ENCODE measurements around the gene RNF115. TPM values are rescaled to one million over a fixed set of nuclear protein-coding genes. Genes with fewer than 3 reads are reported as not detected.

RNF115 gene
- total and polyA plus RNA-seq, 2 donors (not counting 3 experiments of a cell fraction or from before 2014, with no cell fraction given): 7.6 to 17.3 TPM

DNA sequence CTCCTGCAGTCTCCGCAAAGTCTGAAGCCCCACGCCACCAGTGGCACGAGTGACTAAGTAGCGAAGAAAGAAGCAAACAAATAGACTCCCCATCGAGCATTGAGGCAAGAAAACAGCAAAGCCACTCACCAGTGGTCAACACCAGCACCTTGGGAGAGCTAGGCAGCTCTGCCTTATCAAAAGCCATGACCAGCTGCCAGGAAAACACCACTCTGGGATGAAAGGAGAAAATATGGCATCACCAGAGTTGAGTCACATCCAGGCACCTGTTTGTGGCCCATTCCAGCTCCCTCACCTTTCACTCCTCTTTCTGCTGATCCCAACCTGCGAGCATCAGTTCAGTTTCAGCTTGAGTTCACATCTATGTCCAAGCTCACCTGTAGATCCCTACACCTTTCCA, 134.0 kb downstream of the RNF115 start:
- Histone ChIP-seq H3K27me3 (ENCODE audit: control insufficient read depth in 2 of 2, insufficient read depth in 2 of 2, low read length in 2 of 2) (no peaks in the 10 kb centered on the region), H3K4me3 (replicated peaks in 1 of 3; ENCODE audit: insufficient read depth in 1 of 3, low read depth in 1 of 3, low read length in 3 of 3) (no peak overlapping the region), H3K79me2 (ENCODE audit: control insufficient read depth, insufficient read depth, low read length) (no peaks in the 10 kb centered on the region), H4K20me1 (replicated peaks; ENCODE audit: control insufficient read depth, extremely low read depth, insufficient read depth, low read length) (no peaks in the 10 kb centered on the region), H3K27ac (ENCODE audit: insufficient read depth, low read depth, low read length) (no peak overlapping the region), H3K9me1 (replicated peaks; ENCODE audit: control insufficient read depth, extremely low read depth, insufficient read depth, low read length) (no peaks in the 10 kb centered on the region), H3K36me3 (ENCODE audit: control insufficient read depth in 2 of 2, extremely low read depth in 1 of 2, insufficient read depth in 2 of 2, low read length in 2 of 2) (no peaks in the 10 kb centered on the region), H3K4me1 (ENCODE audit: control insufficient read depth, extremely low read depth, insufficient read depth, low read length) (no peaks in the 10 kb centered on the region), H3K9me3 (replicated peaks; ENCODE audit: control insufficient read depth, insufficient read depth, low read length) (no peaks in the 10 kb centered on the region), H3K9ac (replicated peaks; ENCODE audit: extremely low read depth, insufficient read depth, low read length) (no peak overlapping the region), H2AFZ (ENCODE audit: low read depth, low read length) (no peak overlapping the region), H3K4me2 (ENCODE audit: insufficient read depth, low read length) (no peak overlapping the region)
- POLR2A ChIA-PET: no interaction called here
- CTCF ChIA-PET: no interaction called here
- no TSS peak for BruUV-seq (replicated peaks)
- no peak for DNase-seq (ENCODE audit: low read depth, low spot score)
- FAIRE-seq: no peak
- no peak for TF ChIP-seq CTCF (IDR thresholded peaks at IDR 0.05; ENCODE audit: extremely low read depth in 1 of 2, insufficient read depth in 1 of 2, low read depth in 1 of 2, low read length in 2 of 2)
- no peak for TF ChIP-seq POLR2AphosphoS5 (IDR thresholded peaks at IDR 0.05; ENCODE audit: insufficient read depth, low read depth, low read length)
- no peak for TF ChIP-seq POLR2A (IDR thresholded peaks at IDR 0.05; ENCODE audit: low read depth, low read length)
- TF ChIP-seq JUN (IDR thresholded peaks at IDR 0.05; ENCODE audit: borderline replicate concordance, insufficient read depth, insufficient read length, low read depth): no peak
- no peak for TF ChIP-seq GATA2 (IDR thresholded peaks at IDR 0.05; ENCODE audit: insufficient read depth, insufficient read length, low read depth, low read length)
- TF ChIP-seq EZH2 (IDR thresholded peaks at IDR 0.05; ENCODE audit: borderline replicate concordance, low read depth, low read length, severe bottlenecking): no peak
- no peak for TF ChIP-seq MYC (IDR thresholded peaks at IDR 0.05; ENCODE audit: low read depth, low read length)
- no peak for TF ChIP-seq FOS (IDR thresholded peaks at IDR 0.05; ENCODE audit: borderline replicate concordance, insufficient read depth, low read length)
- no peak for TF ChIP-seq MAX (IDR thresholded peaks at IDR 0.05; ENCODE audit: insufficient read depth, insufficient read length)
- dilution Hi-C loops (cut with MboI; ENCODE audit: extremely low pct_ligation_motif_present, low sequenced_read_pairs) (no loop called here), intact Hi-C loops (cut with micrococcal nuclease) (no loop called here)
